Stimulated activated CD8-positive, alpha-beta memory T cell treated with anti-CD3 and anti-CD28 coated beads, Interleukin-7, amount 100 ng/mL, for 24 hours (primary cell): ENCODE results near the gene CDC42EP4.
A peak's percentile ranks its signal among the peaks of the same experiment; 100 is the strongest.
"Not testable (repeated sequence)": the region's sequence is repeated elsewhere in the genome, so short reads cannot be mapped to it uniquely, and the experiment has no call there.

ENCODE experiments used
- DNase-seq: peaks from one replicate; pipeline ENCODE4 v3.0.0-alpha.2; 2020; ENCODE audit warnings: low read depth

Gene CDC42EP4

GRCh38 chr17:73279704-73280103, 32.1 kb downstream of the CDC42EP4 start:
- no peak for DNase-seq

GRCh38 chr17:73278465-73279453, 33.0 kb downstream of the CDC42EP4 start:
- no peak for DNase-seq

- no peak for DNase-seq
These were observed 33.7 kb downstream of the CDC42EP4 start for GRCh38 chr17:73278049-73278464.

GRCh38 chr17:73274490-73274889, 37.3 kb downstream of the CDC42EP4 start:
- no peak for DNase-seq

- DNase-seq = no peak
These were observed 38.9 kb downstream of the CDC42EP4 start for GRCh38 chr17:73272906-73273218.

- DNase-seq = no peak
These were observed 40.7 kb downstream of the CDC42EP4 start for GRCh38 chr17:73271072-73271471.

- no peak for DNase-seq
These were observed 42.0 kb downstream of the CDC42EP4 start for GRCh38 chr17:73269791-73270190.

- no peak for DNase-seq
These were observed 42.5 kb downstream of the CDC42EP4 start for GRCh38 chr17:73269329-73269615.

GRCh38 chr17:73268582-73269328, 43.0 kb downstream of the CDC42EP4 start:
- DNase-seq = no peak

GRCh38 chr17:73267648-73268537, 43.9 kb downstream of the CDC42EP4 start:
- DNase-seq = no peak

- DNase-seq = no peak
These were observed 45.0 kb downstream of the CDC42EP4 start for GRCh38 chr17:73266796-73267195.

GRCh38 chr17:73265646-73266640, 45.9 kb downstream of the CDC42EP4 start:
- no peak for DNase-seq

GRCh38 chr17:73264448-73264847, 47.4 kb downstream of the CDC42EP4 start:
- not testable (repeated sequence) for DNase-seq

- DNase-seq = no peak
These were observed 48.8 kb downstream of the CDC42EP4 start for GRCh38 chr17:73262676-73263642.

- no peak for DNase-seq
These were observed 49.7 kb downstream of the CDC42EP4 start for GRCh38 chr17:73261952-73262675.

GRCh38 chr17:73261617-73261951, 50.2 kb downstream of the CDC42EP4 start, which contains the start of gene CPSF4L:
CPSF4L (minus strand) TSS chr17:73261880; CDS start chr17:73261818, 62 bp downstream.
- no peak for DNase-seq

GRCh38 chr17:73257516-73257915, 54.3 kb downstream of the CDC42EP4 start:
- no peak for DNase-seq

GRCh38 chr17:73256220-73256619, 55.6 kb downstream of the CDC42EP4 start:
- no peak for DNase-seq

- DNase-seq = peak; percentile 25
These were observed 56.1 kb downstream of the CDC42EP4 start for GRCh38 chr17:73255671-73256181.
